Measurements from ENCODE around the gene LRGUK.

LRGUK gene

DNA sequence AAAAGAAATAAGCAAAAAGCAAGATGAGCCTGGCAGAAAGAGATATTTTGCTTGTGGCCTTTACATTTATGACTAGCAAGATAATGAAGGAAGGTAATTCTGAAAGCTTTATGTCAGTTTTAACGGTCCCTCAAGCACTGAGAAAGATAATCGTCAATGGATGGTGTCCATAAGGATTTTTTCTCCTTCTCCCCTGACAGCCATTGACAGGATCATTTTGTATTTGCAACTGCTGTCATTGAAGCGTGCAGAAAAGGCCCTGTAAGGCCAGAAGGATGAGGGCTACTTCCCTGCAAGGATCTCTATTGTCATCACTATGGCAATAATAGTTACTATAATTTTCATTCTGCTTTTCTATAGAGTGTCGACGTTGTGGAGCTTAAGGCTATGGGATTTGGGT, 994 bp upstream of the LRGUK start:
- TF ChIP-seq CTCF (conservative IDR thresholded peaks at IDR 0.05; ENCODE audit: low read length), result no peak
- H3K4me3 ChIP-seq (ENCODE audit: low read length), result no peak overlapping the region
- DNase-seq (ENCODE audit: low read depth), result no peak

- TF ChIP-seq CTCF (conservative IDR thresholded peaks at IDR 0.05; ENCODE audit: low read length), result no peak
- peak overlapping the region; percentile 92; the same call in 1 of the 2 replicates for H3K4me3 ChIP-seq (ENCODE audit: low read length)
- DNase-seq (ENCODE audit: low read depth), result no peak
Measured at GRCh38 chr7:134126596-134126965, 559 bp upstream of the LRGUK start.

DNA sequence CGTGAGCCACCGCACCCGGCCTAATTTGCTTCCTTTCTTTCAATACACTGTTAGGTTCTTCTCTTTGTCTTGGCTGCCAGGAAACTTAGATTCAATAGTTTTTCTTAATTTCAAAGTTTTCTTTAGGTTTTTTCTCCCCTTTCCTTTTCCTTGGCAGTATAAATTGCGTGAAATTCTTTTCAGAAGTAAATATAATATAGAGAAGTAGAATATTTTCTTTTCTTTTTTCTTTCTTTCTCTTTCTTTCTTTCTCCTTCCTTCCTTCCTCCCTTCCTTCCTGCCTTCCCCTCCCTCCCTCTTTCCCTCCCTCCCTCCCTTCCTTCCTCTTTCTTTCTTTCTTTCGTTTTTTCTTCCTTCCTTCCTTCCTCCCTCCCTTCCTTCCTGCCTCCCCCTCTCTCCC, 1.7 kb downstream of the LRGUK start:
- DNase-seq (ENCODE audit: low read depth), result no peak
- no peak overlapping the region for H3K4me3 ChIP-seq (ENCODE audit: low read length)
- TF ChIP-seq CTCF (conservative IDR thresholded peaks at IDR 0.05; ENCODE audit: low read length), result no peak

- no peak for DNase-seq (ENCODE audit: low read depth)
- no peak overlapping the region for H3K4me3 ChIP-seq (ENCODE audit: low read length)
- TF ChIP-seq CTCF (conservative IDR thresholded peaks at IDR 0.05; ENCODE audit: low read length), result no peak
Measured at GRCh38 chr7:134129856-134130523, 2.9 kb downstream of the LRGUK start.

DNA sequence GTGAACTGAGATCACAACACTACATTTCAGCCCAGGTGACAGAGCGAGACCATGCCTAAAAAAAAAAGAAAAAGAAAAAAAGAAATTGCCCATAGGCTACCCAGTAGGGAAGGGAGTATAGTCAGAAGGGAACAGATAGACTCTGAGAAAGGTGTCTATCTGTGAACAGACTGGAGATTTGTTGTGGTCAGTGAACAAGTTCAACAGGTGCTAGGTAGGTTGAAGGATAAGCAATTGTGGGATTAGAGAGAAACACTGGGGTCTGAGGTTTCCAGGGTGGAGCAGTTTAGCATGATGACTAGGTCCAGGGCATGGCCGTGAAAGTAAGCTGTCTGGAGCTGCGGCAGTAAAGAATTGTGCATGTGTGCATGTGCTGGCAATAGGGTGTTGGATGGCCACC, 6.9 kb downstream of the LRGUK start:
- no peak overlapping the region for H3K4me3 ChIP-seq (ENCODE audit: low read length)
- TF ChIP-seq CTCF (conservative IDR thresholded peaks at IDR 0.05; ENCODE audit: low read length), result no peak
- DNase-seq (ENCODE audit: low read depth), result no peak

- peak; percentile 56 for DNase-seq (ENCODE audit: low read depth)
- peak; percentile 95 for TF ChIP-seq CTCF (conservative IDR thresholded peaks at IDR 0.05; ENCODE audit: low read length)
- H3K4me3 ChIP-seq (ENCODE audit: low read length), result no peak overlapping the region
Measured at GRCh38 chr7:134140889-134141867, 14.0 kb downstream of the LRGUK start.

All from AG10803 (cell line).